Left lung (tissue), 10 donors: ENCODE measurements around the gene EXTL1. TPM values are rescaled to one million over a fixed set of nuclear protein-coding genes. Genes with fewer than 3 reads are reported as not detected.

Source experiments
- ATAC-seq: fragments of 200-7000 bp; cut with Tn5 transposase; one replicate; pipeline ENCODE4 v1.9.1; 2020; ENCODE audit warnings: moderate library complexity
- DNase-seq, 4 donors: peaks; one replicate each; pipeline ENCODE4 v3.0.0-alpha.2; 2013 to 2020
- H3K27ac ChIP-seq, 2 donors: fragments of 200-600 bp; sonication (generic) in 1 of 2; one replicate each; pipeline versions ENCODE4 v1.5.0 to v1.8.0; 2020 to 2021
- H3K27me3 ChIP-seq, 2 donors: fragments of 200-600 bp; sonication (generic) in 1 of 2; one replicate each; pipeline versions ENCODE4 v1.5.0 to v1.8.0; 2020 to 2021
- H3K36me3 ChIP-seq, 2 donors: fragments of 200-600 bp; sonication (generic) in 1 of 2; one replicate each; pipeline versions ENCODE4 v1.5.0 to v1.8.0; 2020 to 2021
- H3K4me1 ChIP-seq, 2 donors: fragments of 200-600 bp; one replicate each; pipeline ENCODE4 v1.8.0; 2021
- H3K4me3 ChIP-seq, 2 donors: fragments of 200-600 bp; sonication (generic) in 1 of 2; one replicate each; pipeline versions ENCODE4 v1.5.0 to v1.8.0; 2020 to 2021; ENCODE audit warnings: mild to moderate bottlenecking in 1 of 2
- H3K9me3 ChIP-seq, 2 donors: fragments of 200-600 bp; sonication (generic) in 1 of 2; one replicate each; pipeline versions ENCODE4 v1.5.0 to v1.8.0; 2020 to 2021
- intact Hi-C, 2 donors: fragments of 100-400 bp; cut with DNase I; formaldehyde crosslinking; loops; one replicate each; pipeline versions ENCODE4 v1.11.2 to v1.14.2; 2022
- polyA plus RNA-seq, 6 donors: library from polyadenylated mRNA; unstranded; fragments of 120-200 nt; gene quantifications; one replicate each; pipeline ENCODE4 v1.2.1, GENCODE V29; 2013; ENCODE audit not compliant: insufficient read length in 6 of 6
- total RNA-seq, 2 donors: library from RNA; stranded (reverse); fragmentation: NEBNext Ultra II Directional; extraction: Animal tissue kit (Norgen Biotek cat#: 25700); gene quantifications; one replicate each; pipeline ENCODE4 v1.2.1, GENCODE V29; 2021
- TF ChIP-seq, protein P1 (sequence below), 2 donors: fragments of 200-600 bp; sonication (generic) in 1 of 2; IDR thresholded peaks; one replicate each; pipeline versions ENCODE4 v1.5.0 to v1.8.0; 2021; ENCODE audit warnings: antibody characterized with exemption in 2 of 2
- donor health status: DM: no; HTN: yes; CAD: no.
- donor health status: DM: no; HTN: no; CAD: no.

EXTL1 gene
- total and polyA plus RNA-seq, 8 donors = 0.13 to 1.0 (median 0.79) TPM

GRCh38 chr1:26019641-26020315 is 1.8 kb upstream of the EXTL1 start:
- Histone ChIP-seq H3K27me3 (no peaks in the 10 kb centered on the region), H3K4me3 (no peak overlapping the region), H3K36me3 (no peaks in the 10 kb centered on the region), H3K9me3 (no peaks in the 10 kb centered on the region), H3K27ac (no peak overlapping the region), H3K4me1 (peaks cover 8 to 28% of the 10 kb centered on the region in 2 donors)
- TF ChIP-seq, protein P1, sequence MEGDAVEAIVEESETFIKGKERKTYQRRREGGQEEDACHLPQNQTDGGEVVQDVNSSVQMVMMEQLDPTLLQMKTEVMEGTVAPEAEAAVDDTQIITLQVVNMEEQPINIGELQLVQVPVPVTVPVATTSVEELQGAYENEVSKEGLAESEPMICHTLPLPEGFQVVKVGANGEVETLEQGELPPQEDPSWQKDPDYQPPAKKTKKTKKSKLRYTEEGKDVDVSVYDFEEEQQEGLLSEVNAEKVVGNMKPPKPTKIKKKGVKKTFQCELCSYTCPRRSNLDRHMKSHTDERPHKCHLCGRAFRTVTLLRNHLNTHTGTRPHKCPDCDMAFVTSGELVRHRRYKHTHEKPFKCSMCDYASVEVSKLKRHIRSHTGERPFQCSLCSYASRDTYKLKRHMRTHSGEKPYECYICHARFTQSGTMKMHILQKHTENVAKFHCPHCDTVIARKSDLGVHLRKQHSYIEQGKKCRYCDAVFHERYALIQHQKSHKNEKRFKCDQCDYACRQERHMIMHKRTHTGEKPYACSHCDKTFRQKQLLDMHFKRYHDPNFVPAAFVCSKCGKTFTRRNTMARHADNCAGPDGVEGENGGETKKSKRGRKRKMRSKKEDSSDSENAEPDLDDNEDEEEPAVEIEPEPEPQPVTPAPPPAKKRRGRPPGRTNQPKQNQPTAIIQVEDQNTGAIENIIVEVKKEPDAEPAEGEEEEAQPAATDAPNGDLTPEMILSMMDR (IDR thresholded peaks at IDR 0.05) = no peak
- DNase-seq (peak in 1 of 4 donors; percentile 5), ATAC-seq (no peak)
- intact Hi-C loops = no loop called here

GRCh38 chr1:26020330-26020768 is 1.2 kb upstream of the EXTL1 start:
- intact Hi-C loops = no loop called here
- DNase-seq (peak in 1 of 4 donors; percentile 32), ATAC-seq (no peak)
- Histone ChIP-seq H3K4me3 (no peak overlapping the region), H3K36me3 (no peaks in the 10 kb centered on the region), H3K4me1 (peaks cover 5 to 22% of the 10 kb centered on the region in 2 donors), H3K9me3 (no peaks in the 10 kb centered on the region), H3K27ac (no peak overlapping the region), H3K27me3 (no peaks in the 10 kb centered on the region)
- TF ChIP-seq, protein P1 (IDR thresholded peaks at IDR 0.05) = no peak

DNA sequence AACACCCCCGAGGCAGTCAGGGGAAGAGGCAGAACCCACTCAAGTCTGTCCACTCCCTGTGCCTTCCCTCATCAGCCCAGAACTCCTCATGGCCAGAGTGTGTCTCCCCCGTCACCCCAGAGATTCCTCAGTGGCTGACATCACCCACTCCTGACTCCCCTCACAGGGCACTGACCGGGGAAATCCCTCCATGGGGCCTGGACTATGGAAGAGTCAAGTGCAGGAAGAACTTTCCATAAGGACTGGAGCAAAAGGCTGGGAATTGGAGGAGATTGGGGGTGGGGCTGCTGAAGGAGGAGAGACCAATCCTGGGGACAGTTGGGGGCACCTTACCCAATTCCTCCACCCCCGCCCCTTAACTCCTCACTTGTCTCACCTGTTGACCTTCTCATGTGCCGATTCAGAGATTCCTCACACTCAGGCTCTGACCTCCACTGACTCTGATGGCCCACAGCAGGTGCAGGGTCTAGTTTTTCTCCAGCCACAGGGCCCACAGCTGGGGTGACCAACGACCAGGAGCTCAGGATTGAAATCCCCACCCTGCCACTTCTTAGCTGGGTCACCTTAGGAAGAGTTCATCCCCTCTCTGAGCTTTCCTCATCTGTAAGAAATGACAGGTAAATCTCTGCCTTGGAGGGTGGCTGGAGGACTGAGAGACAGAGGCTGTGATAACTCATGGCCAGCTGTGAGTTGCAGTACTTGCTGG is 481 bp upstream of the EXTL1 start:
- H3K27me3 ChIP-seq = no peaks in the 10 kb centered on the region
- no peak for DNase-seq
- TF ChIP-seq, protein P1 (IDR thresholded peaks at IDR 0.05) = no peak
- H3K27ac ChIP-seq = no peak overlapping the region
- no peaks in the 10 kb centered on the region for H3K36me3 ChIP-seq
- H3K4me3 ChIP-seq = no peak overlapping the region
- H3K4me1 ChIP-seq = peaks cover 0 to 15% of the 10 kb centered on the region in 2 donors
- ATAC-seq = no peak
- intact Hi-C loops = no loop called here
- no peaks in the 10 kb centered on the region for H3K9me3 ChIP-seq

GRCh38 chr1:26022404-26022779 is 817 bp downstream of the EXTL1 start:
- H3K9me3 ChIP-seq = no peaks in the 10 kb centered on the region
- H3K36me3 ChIP-seq = no peaks in the 10 kb centered on the region
- peaks cover 0 to 2% of the 10 kb centered on the region in 2 donors for H3K4me1 ChIP-seq
- intact Hi-C loops = no loop called here
- no peak for DNase-seq
- TF ChIP-seq, protein P1 (IDR thresholded peaks at IDR 0.05) = no peak
- H3K27ac ChIP-seq = no peak overlapping the region
- no peak for ATAC-seq
- no peak overlapping the region for H3K4me3 ChIP-seq
- H3K27me3 ChIP-seq = no peaks in the 10 kb centered on the region

DNA sequence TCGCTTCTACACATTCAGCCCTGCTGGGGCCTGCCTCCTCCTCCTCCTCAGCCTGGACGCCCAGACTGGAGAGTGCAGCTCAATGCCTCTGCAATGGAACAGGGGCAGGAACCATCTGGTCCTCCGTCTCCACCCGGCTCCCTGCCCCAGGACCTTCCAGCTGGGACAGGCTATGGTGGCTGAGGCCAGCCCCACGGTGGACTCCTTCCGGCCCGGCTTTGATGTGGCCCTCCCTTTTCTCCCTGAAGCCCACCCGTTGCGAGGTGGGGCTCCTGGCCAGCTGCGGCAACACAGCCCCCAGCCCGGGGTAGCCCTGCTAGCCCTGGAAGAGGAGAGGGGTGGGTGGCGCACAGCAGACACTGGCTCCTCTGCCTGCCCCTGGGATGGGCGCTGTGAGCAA is 1.4 kb downstream of the EXTL1 start:
- H3K4me1 ChIP-seq = no peaks in the 10 kb centered on the region
- no peak overlapping the region for H3K4me3 ChIP-seq
- TF ChIP-seq, protein P1 (IDR thresholded peaks at IDR 0.05) = no peak
- H3K27me3 ChIP-seq = no peaks in the 10 kb centered on the region
- no peaks in the 10 kb centered on the region for H3K36me3 ChIP-seq
- H3K27ac ChIP-seq = no peak overlapping the region
- intact Hi-C loops = no loop called here
- H3K9me3 ChIP-seq = no peaks in the 10 kb centered on the region
- DNase-seq (no peak), ATAC-seq (no peak)
